ENCODE results near the gene ATP13A2.
A peak's percentile ranks its signal among the peaks of the same experiment; 100 is the strongest.

ATP13A2 gene, protein sequence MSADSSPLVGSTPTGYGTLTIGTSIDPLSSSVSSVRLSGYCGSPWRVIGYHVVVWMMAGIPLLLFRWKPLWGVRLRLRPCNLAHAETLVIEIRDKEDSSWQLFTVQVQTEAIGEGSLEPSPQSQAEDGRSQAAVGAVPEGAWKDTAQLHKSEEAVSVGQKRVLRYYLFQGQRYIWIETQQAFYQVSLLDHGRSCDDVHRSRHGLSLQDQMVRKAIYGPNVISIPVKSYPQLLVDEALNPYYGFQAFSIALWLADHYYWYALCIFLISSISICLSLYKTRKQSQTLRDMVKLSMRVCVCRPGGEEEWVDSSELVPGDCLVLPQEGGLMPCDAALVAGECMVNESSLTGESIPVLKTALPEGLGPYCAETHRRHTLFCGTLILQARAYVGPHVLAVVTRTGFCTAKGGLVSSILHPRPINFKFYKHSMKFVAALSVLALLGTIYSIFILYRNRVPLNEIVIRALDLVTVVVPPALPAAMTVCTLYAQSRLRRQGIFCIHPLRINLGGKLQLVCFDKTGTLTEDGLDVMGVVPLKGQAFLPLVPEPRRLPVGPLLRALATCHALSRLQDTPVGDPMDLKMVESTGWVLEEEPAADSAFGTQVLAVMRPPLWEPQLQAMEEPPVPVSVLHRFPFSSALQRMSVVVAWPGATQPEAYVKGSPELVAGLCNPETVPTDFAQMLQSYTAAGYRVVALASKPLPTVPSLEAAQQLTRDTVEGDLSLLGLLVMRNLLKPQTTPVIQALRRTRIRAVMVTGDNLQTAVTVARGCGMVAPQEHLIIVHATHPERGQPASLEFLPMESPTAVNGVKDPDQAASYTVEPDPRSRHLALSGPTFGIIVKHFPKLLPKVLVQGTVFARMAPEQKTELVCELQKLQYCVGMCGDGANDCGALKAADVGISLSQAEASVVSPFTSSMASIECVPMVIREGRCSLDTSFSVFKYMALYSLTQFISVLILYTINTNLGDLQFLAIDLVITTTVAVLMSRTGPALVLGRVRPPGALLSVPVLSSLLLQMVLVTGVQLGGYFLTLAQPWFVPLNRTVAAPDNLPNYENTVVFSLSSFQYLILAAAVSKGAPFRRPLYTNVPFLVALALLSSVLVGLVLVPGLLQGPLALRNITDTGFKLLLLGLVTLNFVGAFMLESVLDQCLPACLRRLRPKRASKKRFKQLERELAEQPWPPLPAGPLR

GRCh38 chr1:17011439-17012307 lies at the start of gene ATP13A2:
ATP13A2 (minus strand) TSS chr1:17011928; CDS start chr1:17011738, 190 bp downstream.
- peak; percentile 81 for DNase-seq

DNA sequence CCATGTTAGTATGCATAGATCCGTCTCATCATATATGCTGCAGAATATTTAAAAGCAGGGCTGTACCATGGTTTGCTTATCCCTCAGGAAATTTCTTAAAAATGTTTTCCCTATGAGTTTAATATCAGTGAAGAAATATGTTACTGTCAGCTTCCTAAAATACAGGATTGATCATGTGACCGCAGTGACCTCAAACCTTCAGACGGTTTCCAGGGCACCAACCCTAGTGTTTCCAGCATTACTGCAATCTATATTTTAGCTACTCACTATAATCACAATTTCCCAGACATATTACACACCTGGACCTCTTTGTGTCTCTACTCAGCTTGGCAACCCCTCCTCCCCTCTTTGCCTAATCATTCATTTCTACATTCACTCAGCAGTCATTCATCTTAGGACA lies 49.8 kb upstream of the ATP13A2 start:
- DNase-seq: no peak

GRCh38 chr1:17060306-17060749 lies 48.6 kb upstream of the ATP13A2 start:
- DNase-seq: no peak

- DNase-seq: peak; percentile 31
Measured at GRCh38 chr1:17059391-17060305, 47.9 kb upstream of the ATP13A2 start.

DNA sequence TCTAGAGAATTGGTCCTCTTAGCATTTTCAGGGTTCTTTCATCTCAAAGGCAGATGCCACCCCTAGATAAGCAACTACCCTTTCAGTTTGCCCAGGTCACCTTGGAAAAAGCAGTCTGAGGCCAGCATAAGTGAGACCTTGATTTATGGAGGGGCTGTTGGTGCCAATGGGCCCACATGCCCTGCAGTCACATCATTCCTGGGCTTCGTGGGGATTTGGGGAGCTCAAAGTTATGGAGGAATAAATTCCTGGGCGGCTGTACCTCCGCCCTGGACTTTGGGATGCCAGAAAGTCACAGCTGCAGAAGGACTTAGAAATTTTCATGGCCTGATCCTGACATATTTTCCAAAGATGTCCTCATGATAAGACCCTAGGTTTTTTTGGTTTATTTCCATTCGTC lies 44.8 kb upstream of the ATP13A2 start:
- no peak for DNase-seq

- DNase-seq: no peak
Measured at GRCh38 chr1:17055801-17056200, 44.1 kb upstream of the ATP13A2 start.

GRCh38 chr1:17053685-17054410 lies 42.1 kb upstream of the ATP13A2 start, which contains the start of gene SDHB:
SDHB (minus strand) TSS chr1:17054032; CDS start chr1:17054019, 13 bp downstream.
- peak; percentile 95 for DNase-seq

DNA sequence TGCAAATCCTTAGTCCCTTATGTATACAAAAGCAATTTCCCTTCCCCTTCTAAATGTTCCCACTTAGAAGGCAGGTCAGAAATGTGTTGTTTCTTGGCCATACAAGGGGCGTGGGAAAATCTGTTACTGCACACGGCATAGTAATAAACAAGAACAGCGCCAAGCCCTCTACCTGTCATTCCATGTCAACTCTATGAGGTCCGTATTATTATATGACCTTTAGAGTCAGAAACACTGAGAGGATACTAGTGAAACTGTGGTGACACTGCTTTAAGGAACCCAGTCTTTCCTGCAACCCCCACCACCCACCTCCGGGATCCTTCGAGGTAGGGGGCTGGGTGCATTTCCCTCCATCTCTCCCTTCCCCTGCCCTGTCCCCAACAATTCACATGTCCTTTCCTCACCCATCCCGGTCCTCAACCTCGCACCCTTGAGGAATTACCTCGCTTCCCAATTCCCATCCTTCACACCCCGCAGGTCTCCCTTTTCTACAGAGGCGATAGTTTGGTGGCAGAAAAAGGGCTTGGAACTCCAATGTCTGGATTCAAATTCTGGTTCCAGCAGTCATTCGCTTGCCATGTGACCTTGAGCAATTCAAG lies 41.5 kb upstream of the ATP13A2 start:
- DNase-seq: no peak

GRCh38 chr1:17052641-17053040 lies 40.9 kb upstream of the ATP13A2 start:
- no peak for DNase-seq

DNA sequence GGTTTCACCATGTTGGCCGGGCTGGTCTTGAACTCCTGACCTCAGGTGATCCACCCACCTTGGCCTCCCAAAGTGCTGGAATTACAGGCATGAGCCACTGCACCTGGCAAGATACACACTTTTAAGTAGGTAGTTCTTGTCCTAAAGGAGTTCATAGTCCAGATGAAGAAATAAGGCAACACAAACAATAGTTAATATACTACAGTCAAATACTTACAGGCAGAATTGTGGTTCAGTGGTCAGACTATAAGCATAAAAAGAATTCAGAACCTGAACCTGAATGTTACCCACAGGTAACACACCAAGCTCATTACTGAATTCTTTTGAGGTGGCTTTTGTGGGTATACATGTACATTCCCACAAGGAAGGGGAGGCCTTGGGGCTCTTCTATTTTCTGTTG lies 40.3 kb upstream of the ATP13A2 start:
- no peak for DNase-seq

DNA sequence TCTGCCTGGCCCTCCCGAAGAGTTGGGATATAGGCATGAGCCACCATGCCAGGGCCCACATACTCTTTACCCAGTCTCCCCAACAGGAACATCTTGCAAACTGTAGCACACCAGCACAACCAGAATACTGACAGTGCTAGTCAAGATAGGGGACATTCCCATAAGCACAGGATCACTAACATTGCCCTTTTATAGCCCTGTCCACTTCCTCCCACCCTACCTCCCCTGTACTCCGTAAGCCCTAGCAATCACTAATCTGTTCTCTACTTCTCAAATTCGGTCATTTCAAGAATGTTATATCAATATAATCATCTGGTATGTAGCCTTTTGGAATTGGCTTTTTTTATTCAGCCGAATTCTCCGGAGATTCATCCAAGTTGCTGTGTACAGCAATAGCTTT lies 36.2 kb upstream of the ATP13A2 start:
- DNase-seq: no peak

DNA sequence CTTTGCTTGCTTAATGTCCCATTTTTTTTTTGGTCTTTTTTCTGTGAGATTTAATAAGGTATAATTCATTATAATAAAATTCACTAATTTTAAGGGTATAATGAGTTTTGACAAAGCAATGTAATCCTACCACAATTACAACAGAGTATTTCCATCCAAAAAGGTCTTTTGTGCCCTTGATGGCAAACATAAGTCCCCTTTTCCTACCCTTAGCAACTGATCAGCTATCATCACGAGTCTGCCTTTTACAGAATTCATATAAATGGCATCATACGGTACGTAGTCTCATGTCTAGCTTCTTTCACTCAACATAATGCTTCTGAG lies 34.6 kb upstream of the ATP13A2 start:
- no peak for DNase-seq

DNA sequence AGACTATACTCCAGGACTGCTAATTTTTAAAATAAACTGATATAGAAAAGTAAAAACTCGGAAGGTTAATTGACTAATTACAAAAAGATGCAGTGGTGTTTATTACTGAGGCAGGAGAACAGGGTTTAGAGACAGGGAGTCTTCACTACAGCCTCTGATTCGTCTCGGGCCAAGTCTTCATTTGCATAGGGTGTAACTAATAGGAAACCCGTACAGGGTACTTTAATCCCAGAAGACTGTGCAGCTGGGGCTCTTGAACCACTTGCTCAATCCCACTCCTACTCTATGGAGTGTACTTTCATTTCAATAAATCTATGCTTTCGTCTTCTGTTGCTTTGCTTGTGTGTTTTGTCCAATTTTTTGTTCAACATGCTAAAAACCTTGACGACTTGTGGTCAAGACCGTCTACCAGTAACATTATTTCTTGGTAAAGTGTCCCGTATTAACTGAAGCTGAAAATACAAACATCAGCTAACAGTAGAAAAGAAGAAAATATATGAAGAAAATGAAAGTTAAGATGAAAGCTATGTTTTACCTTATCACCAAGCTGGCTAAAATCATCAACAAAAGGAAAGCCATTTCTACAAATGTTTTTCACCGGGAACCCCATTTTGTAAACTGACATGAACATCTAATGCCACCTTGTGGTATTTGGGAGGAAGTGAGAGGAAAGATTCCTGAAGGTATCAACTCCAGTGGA lies 34.1 kb upstream of the ATP13A2 start:
- DNase-seq: peak; percentile 4

DNA sequence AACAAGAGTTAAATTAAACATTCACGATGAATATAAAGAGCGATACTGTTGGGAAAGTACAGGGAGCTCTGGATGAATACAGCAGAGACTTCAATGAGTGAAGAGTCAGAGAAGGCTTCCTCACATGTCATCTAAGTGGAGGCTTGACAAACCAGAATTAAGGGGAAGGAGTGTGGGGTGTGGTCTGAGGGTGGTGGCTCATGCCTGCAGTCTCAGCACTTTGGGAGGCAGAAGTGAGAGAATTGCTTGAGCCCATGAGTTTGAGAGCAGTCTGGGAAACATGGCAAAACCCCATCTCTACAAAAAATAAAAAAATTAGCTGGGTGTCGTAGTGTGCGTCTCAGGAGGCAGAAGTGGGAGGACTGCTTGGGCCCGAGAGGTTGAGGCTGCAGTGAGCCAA lies 33.4 kb upstream of the ATP13A2 start:
- DNase-seq: no peak

GRCh38 chr1:17043676-17044075 lies 31.9 kb upstream of the ATP13A2 start:
- no peak for DNase-seq

- DNase-seq: no peak
Measured at GRCh38 chr1:17040135-17040534, 28.4 kb upstream of the ATP13A2 start.

DNA sequence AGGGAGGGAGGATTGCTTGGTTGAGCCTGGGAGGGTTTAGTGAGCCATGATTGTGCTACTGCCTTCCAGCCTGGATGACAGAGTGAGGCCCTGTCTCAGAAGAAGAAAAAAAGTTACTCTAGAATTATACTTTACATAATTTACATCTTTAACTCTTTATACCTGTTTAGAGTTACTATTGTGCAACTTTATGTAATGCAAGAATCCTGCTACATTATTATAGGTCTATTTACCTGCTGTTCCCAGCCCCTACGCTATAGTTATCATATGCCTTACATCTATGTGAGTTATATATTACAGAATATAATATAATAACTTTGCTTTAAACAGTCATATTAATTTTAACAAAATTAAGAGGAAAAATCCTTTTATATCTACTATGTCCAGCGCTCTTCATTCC lies 27.8 kb upstream of the ATP13A2 start:
- DNase-seq: no peak

DNA sequence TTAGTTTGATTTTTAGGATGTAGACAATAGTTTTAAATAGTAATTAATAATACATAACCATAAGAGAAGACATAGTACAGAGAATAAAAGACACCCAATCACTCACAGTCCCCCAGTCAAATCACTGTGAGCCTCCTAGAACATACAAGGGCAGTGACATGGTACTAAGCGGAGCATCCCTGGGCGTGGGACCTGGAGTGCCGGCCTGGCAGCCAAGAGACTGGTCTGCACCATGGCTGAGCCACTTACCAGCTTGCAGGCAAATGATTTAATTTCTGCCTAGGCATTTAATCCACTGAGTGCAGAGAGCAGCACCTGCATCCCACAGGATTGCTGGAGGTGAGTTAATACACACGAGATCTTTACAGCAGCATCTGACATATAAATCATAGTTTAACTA lies 21.8 kb upstream of the ATP13A2 start:
- no peak for DNase-seq

DNA sequence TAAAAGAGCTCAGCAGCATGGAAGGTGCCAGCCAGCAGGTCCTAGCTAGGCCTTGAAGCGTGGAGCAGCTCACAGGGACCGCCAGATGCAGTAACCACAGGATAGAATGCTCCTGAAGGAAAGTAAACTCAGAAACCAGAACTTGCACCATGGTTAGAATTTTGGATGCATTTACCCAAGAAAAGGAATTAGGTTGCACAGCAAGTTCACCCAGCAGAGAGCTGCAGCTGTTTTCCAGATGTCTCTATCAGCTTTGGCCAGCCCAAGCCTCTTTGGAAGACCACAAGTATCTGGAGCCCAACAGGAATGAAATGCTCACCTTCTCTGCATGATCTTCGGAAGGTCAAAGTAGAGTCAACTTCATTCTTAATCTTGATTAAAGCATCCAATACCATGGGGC lies 21.0 kb upstream of the ATP13A2 start:
- DNase-seq: no peak

Measured in NCI-H2029 (cell line).